NCI-H1436 treated with DMSO at 0.1 percent for 48 hours (cell line): ENCODE measurements around the gene AKAP6.

Experiments
- DNase-seq: peaks from one replicate; lab custom pipeline; 2025; lab: John Stamatoyannopoulos, UW

Gene AKAP6

DNA sequence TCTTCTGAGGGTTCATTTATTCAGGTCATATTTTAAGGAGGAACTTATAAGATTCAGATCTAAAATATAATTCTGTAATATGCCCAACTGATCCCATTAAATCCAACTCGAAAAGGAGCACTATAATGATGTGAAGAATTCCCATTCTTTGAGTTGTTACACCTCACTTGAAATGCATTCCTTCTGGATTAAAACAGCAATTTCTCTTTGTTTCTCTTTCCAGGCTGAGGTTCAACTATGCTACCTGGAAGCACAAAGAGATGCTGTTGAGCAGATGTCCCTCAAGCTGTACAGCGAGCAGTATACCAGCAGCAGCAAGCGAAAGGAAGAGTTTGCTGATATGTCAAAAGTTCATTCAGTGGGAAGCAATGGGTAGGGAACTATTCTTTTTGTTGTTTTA is 349.0 kb downstream of the AKAP6 start:
- no peak for DNase-seq

DNA sequence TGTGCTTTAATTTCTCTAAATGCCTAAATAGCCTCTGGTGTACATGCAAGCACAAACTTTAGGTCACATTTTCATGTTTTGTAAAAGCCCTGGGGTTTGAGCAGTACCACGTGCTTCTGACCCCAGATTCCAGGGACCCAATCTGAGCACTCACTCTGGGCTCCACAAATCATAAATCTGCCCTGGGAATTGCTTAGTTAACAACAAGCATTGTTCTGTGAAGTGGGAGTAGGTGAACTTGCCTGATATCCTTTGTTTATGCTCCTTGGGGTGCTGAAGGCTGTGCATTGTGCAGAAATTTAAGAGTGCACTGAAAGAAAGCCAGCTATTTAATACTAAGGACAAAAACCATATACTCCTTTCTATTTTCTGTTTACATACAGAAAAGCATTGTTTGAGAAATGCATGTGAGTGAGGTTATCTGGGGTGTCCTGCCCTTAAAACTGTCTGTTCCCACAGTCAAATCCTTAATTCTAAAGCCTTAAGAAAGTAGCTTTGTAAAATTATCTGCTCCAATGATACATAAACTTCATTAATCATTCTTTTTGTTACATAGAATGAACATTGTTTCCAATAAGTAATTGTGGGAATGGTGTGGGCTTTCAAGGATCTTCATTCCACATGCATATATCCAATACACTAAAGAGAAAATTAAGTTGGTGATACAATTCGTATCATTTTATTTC is 351.0 kb downstream of the AKAP6 start:
- DNase-seq: no peak

DNA sequence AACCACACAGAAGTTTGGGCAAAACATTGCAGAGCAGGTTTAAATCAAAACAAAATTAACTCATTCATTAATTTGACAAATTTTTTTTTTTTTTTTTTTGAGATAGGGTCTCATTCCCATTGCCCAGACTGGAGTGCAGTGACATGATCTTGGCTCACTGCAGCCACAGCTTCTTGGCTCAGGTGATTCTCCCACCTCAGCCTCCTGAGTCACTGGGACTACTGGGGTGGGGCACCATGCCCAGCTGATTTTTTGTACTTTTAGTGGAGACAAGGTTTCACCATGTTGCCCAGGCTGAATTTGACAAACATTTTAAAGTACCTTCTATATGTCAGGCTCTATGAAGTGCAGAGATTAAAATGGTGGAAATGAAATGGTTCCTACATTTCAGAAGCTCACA is 352.5 kb downstream of the AKAP6 start:
- no peak for DNase-seq

DNA sequence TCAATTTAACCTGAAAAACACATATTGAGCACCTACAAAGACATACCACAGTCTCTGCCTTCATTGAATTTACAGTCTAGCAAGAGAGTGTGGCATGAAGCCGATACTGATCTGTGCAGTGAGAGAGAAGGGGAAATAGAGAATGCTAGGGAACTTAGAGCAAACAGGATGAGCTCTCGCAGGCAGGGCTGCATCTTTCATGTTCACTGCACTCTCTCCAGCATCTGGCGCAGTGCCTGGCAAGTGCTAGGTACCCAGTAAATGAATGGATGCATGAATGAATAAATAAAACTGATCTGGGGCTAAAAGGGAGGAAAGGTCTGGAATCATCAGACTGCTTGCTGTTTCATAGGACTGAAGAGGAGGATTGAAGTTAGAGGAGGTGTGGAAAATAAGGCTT is 353.1 kb downstream of the AKAP6 start:
- no peak for DNase-seq

DNA sequence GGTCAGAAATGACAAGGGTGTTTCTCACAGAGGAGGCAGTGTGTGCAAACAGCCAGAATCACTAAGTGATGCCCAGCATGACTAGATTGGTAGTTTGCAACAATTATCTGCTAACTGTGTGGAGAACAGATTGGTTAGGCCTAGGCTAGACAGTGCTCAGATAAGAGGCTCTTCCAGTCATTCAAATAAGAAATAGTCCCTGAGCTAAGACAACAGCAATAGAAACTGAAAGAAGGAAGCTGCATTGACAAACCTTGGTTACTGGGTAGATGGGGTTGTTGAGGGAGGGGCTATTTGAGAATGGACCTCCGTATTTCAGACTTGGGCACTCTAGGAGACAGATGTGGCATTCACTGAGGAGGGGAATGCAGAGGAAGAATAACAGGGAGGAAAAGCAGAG is 354.6 kb downstream of the AKAP6 start:
- no peak for DNase-seq

DNA sequence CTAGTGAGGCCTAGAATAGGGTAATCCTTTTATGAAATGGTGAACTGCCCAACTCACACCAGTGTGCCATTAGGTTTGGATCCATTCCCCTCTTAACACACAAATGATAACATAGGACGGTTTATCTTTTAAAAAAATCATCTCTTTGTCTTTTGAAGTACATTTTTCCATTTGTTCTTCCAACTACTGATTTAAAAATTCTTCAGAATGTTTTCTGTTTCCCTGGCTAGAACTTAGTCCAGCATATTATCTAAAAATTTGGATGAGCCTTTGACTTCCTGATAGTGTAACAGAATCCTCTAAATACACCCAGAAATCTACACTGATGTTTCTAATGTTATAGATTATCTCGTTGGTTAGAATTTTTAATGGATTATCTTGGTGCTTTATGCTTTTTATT is 359.8 kb downstream of the AKAP6 start:
- DNase-seq: no peak

DNA sequence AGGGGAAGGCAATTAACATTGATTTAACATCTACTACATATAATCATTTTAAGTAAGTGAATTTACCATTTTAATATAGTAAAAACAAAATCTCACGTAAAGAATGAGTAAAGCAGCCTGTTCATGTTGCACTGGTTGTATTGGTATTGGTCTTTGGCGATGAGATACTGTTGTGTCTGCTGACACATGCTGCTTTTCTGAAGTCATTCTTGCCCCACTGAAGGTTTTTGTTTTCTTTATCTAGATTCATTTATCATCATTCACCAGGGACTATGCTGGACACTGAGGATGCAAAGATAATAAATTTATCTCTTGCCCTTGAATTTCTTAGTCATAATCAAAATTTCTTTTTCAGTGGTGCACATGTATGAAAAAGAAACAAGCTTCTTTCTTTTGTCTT is 363.3 kb downstream of the AKAP6 start:
- no peak for DNase-seq

DNA sequence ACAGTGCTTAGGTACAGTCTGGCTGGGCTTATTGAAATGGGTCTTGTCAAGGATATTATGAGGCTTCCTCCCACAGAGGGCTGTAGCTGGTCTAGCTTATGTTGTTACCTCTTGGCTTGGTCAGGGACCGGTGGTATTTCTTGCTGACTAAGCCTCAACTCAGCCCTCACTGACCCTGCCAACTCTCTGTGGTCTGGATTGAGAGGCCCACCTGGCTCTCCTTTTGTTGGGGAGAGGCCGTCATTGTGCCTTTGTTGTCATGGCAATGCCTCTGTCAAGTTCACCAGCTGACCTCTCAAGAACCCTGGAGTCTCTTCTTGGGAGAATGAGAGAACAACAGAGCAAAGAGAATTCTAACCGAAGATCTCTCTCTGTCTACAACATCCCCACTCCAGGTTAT is 364.0 kb downstream of the AKAP6 start:
- DNase-seq: no peak

DNA sequence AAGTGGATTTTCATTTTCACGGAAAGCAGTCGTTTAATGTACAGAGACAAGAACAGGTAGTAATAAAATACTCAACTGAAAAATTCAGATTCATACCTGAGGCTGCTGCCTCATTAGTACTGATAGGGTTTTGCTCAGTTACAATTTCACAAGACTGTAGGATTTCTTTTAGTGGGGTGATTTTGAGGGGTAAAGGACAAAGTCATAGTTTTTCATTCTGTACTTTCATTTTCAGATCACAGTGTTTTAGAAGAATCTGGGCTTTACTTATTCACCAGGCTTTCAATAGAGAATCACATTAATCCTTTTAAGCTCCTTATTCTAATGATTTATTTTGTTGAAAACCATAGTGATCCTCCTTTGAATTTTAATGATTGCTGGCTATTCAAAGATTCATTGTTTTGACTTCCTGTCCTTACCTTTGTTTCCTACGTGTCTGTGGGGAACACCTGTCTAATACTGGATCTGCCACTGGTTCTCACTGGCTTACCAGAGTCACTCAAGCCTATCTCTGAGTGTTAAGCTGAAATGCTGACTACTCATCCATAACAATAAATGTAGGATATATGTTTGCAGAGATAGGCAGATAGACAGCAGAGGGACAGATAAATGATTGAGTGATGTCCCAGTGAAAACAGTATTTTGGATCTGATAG is 365.8 kb downstream of the AKAP6 start:
- no peak for DNase-seq

DNA sequence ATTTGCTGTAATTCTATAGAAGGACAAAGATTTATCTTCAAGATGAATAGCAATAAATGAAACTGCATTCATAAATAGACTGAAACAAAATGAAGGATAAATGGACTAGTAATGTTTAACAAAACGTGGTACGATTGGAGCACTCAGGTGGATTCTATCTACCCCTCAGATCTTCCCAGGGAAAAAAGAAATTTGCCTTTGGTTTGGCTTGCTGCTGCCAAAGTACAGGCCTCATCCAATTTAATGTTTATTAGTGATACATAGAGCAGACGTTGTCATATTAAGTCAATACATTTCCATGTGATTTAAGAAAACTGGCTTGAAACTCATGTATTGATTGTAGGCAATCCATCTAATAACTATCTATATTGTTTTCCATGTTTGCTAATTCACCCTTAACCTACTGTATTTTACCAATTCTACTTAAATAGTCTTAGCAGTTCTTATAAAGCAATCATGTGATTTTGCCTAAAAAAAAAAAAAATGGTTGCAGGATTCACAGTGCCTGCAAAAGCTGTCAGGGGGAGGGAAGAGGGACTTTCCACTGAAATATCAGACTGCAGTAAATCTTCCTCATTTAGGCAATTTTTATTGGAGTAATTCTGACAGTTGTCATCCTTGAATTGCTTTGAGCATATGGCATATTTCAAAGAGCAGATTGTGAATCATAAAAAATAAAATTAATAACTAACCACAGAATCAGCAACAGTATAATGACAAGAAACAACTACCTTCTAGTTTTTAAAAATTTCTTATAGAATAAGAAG is 367.4 kb downstream of the AKAP6 start:
- no peak for DNase-seq

DNA sequence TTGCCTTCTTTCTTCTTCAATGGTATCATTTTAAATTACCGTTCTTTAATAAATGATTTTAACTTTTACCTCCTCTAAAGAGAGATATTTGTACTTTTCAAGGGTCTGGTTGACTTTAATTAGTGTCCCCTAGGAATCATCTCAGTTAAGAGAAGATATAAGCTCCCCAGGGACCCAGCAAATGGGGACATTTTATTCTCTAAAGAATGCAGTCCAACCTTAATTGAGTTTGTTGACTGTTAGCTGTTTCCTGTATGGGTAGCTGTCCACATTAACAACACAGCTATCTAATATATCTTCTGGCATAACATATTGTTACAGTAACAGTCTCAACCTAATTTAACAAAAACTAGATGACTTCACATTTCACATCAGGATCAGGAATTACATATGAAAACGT is 368.0 kb downstream of the AKAP6 start:
- no peak for DNase-seq

DNA sequence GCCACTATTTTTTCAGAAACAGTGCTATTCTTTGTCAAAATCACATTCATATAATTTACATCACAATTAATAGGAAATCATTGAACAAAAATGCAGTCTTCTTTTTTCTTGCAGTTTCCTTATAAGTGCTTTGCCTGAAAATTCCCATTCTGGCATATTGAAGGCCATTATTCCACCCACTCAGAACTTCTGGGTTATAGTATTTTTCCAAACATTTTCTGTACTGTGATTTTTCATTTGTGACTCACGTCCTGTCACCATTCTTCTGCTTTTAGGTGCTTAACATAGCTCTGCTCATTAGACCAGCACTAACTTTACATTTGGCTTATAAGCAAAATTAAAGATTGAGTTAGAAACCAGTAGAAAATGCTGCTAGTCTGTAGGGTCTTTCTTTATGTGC is 368.6 kb downstream of the AKAP6 start:
- no peak for DNase-seq

DNA sequence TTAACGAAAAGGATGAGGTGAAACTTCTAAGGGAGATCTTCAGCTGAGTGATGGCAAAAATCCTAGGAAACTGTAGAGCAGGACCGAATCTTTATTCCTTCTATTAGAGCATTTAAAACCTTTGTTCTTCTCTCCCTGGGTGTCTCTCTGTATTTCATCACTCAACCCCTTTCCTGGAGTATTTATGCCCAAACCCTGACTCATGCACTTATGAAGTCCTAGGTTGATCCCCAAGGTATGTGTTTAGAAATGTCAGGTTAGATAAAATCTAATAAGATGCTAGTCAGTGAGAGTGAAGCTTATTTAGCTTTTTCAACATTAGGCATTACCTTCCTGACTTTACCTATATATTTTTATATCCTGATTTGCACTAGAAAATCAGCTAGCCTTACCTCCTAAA is 369.7 kb downstream of the AKAP6 start:
- DNase-seq: no peak

DNA sequence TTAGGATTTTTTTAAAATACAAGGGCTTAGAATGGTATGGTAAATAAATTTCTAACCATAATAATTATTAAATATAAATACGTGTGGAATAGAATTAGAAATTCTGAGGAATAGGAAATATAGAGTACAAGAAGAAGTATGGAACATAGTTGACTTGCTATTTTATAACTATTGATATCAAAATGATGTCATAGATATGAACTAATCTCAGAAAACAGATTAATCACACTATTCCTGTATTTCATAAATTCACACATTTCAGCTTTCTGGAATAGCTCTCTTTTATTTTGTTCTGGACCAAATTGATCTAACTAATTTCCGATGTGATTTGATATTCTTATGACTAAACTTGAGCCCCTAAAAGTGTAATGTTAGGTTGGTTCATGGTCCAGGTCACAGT is 372.4 kb downstream of the AKAP6 start:
- DNase-seq: no peak

DNA sequence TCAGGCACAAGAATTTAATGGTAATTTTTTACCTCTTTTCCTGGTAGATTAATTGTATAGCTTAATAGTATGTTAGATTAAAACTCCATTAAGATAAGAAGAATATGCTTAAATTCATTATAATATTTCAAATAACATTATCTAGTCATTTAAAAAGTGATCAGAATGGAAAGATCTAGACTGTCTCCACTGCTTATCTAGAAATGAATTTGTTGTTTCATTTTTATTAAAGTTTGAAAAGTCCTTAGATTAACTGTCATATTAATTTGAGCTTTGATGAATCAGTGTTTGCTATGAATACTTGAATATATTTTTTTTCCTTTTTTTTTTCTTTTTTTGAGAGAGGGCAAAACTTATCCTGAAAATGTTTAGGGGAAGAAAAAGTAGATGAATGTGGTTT is 373.0 kb downstream of the AKAP6 start:
- no peak for DNase-seq

DNA sequence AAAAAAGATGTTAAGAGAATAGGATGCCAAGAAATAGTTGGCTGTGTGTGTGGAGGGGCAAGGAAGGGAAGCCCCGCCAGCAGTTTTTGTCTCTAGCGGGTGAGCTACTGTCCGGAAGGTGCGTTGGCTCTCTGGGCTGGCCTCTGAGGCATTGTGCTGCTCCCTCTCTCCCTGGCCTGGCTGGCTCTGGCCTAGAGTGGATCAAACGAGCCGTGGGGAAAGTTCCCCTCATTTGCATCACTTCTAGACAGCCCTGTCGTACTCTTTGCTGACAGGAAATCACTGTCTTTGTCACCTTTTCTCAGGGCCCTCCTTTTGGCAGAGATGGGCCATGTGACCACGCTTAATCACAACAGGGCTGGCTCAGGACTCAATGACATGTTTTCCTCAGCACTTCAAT is 373.5 kb downstream of the AKAP6 start:
- DNase-seq: no peak

DNA sequence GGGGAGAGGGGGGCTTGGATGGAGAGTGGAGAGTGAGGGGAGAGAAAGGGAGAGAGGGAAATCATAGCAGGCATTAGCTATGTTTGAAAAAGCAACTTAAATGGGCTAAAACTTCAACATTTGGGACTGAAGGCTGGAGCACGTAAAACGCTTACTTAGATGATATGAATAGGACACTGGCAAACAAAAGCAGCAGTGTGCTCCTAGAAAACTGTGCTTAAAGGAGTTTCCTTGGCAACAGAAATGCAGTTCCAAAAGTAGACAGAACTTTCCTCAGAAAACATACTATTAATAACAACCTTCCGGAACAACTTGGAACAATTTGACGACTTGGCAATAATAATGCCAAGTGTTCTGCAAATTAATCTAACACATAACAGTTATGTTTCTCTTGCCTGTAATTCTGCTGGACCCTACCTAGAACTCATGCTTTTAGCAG is 374.1 kb downstream of the AKAP6 start:
- DNase-seq: no peak

DNA sequence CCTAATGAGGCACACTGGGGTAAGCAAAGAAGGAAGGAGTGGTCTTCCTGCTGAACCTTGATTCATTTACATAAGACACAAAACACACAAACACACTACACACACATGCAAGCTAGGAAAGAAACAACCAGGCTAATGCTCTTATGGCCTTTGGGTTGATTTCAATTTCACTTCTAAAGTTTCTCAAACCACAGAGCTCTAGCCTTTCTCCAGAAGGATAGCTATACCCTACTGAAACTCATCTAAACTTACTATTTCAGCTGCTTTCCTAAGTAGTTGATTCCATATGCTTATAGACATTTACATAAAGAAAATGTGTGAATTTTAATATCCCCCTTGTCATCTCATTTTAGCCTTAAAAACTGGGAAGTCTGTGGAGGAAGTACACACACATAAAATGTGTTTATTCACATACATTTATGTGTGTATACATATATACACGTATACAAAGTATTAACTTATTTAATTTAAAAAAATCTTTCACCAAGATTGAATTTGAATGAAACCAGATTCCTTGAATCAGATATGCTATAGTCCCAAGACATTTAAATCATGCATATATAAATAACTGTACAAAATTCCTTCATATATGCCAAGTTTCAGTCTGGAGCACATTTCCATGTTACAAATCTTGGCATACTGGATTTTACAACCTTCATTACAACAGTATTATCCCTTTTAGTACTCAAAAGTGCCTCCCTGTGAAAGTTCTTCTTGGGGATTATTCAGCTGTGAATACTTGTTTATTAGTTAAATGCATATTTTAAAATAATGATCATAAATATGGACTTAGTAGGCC is 377.8 kb downstream of the AKAP6 start:
- no peak for DNase-seq

DNA sequence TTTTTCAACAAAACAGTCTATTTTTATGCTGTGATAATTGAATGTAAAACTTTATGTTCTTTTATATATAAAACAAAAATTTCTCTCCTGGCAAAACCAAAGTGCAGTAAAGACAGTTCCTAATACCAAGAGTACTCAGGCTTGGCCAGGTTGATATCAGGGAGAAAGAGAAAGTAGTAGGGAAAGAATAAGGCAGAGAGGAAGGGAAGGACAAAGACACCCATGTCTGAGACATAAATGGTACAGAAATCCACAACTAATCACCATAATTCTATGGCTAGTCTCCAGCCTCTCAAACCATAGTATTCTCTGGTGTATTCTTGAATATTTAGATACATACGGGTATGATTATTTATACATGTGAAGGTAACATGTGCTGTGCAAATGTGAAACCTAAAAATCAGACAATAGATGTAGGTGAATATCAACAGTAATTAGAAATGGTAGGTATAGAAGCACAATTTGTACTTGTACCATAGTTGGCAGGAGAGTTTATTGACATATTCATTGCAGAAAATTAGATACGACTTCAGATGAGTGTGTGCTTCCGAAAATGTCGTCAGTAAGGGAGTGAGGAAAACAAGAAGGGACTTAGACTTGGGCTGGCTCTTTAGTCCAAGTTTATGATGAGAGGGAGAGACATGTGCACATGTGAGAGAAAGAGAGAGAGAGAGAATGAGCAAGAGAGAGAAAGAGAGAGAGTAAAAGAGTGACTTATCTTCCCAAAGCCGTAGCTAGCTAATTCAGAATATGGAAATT is 378.8 kb downstream of the AKAP6 start:
- DNase-seq: no peak

DNA sequence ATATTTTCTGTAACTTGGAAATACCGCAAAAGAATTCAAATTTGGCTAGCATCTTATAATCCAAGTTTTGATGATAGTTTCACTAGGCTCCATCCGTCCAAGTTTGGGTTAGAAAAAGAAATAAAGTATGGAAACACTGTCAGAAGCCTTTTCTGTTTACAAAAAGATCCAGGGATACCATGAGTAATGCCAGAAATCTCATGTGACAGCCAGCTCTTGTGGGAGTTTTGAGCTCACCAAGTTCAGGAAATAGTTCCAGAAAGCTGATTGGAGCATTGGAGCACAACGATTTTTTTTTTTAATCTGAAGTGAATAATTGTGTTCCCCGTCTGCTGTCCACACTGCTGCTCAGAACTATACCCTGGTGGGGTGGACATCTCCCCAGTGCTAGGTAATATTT is 379.9 kb downstream of the AKAP6 start:
- DNase-seq: no peak

DNA sequence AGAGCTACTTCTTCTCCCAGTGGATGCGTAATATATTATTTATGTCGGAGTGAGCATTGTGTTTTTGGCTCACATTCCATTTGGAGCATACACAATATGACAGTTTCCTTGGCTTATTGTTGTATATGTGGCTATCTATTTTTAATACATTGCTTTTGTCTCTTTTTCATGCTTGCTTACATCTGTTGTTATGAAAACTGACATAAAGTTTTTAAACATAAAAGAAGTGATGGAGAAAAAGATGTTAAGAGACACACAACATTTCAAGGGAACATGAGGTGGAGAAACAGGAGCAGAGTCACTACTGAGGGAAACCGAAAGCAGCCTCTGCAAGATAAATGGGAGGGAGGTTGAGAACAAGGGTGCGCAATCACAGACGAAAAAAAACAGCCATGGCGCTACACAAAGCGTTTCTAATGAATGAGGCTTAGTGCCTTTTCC is 381.2 kb downstream of the AKAP6 start:
- no peak for DNase-seq
